NCI-H748 treated with DMSO at 0.1 percent for 48 hours (cell line): Measurements from ENCODE around the gene ABI1.

ENCODE experiments used
- DNase-seq: peaks from one replicate; lab custom pipeline; 2025; lab: John Stamatoyannopoulos, UW

Gene ABI1

GRCh38 chr10:26854524-26854923 is 6.2 kb downstream of the ABI1 start:
- no peak for DNase-seq

GRCh38 chr10:26844396-26844975 is 16.3 kb downstream of the ABI1 start:
- no peak for DNase-seq

- DNase-seq: no peak
Observed at GRCh38 chr10:26843736-26844135, 17.0 kb downstream of the ABI1 start.

DNA sequence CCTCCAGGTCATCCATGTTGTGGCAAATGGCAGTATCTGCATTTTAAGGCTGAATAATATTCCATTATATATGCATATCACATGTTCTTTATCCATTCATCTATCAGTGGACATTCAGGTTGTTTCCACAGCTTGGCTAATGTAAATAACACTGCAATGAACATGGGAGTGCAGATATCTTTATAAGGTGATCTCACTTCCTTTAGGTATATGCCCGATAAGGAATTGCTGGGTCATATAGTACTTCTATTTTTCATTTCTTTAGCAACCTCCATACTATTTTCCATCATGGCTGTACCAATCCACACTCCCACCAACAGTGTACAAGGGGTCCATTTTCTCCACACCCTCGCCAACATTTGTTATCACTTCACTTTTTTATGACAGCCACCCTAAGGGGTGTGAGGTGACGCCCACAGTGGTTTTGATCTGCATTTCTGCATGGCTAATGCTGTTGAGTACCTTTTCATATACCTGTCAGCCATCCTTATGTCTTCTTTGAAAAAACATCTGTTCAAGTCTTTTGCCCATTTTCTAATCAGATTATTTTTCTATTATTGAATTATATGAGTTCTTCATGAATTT is 18.9 kb downstream of the ABI1 start:
- DNase-seq: no peak

GRCh38 chr10:26840938-26841732 is 19.6 kb downstream of the ABI1 start:
- no peak for DNase-seq

DNA sequence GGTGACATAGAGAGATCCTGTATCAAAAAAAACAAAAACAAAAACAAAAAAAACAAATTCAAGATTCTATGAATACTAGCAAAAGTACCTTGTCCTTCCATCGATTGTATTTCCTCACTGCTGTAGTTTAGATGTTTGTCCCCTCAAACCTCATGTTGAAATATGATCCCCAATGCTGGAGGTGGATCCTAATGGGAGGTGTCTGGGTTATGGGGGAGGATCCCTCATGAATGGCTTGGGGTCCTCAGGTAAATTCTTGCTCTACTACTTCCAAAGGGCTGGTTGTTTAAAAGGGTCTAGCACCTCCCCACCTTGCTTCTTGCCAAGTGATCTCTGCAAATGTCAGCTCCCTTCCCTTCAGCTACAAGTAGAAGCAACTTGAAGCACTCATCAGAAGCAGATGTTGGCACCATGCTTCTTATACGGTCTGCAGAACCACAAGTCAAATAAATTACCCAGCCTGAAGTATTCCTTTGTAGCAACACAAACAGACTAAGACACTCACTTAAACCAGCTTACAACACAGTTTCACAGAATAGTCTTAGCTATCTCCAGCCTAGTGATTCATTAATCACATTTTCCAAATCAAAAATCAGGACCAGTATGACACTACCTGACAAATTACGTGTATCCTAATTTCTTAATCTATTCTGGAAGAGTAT is 20.7 kb downstream of the ABI1 start:
- DNase-seq: no peak

DNA sequence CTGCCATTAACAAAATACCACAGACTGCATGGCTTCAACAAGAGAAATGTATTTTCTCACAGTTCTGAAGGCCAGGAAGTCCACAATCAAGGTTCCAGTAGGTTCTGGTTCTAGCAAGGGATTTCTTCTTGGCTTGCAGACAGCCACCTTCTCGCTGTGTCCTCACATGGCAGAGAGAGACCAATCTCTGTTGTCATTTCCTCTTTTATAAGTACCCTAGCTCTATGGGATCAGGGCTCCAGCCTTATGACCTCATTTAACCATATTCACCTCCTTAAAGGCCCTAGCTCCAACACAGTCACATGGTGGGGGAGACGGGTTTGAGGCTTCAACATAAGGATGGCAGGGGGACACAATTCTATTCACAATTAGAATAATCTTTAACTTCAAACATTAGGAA is 23.6 kb downstream of the ABI1 start:
- no peak for DNase-seq

GRCh38 chr10:26835025-26835424 is 25.7 kb downstream of the ABI1 start:
- DNase-seq: no peak

DNA sequence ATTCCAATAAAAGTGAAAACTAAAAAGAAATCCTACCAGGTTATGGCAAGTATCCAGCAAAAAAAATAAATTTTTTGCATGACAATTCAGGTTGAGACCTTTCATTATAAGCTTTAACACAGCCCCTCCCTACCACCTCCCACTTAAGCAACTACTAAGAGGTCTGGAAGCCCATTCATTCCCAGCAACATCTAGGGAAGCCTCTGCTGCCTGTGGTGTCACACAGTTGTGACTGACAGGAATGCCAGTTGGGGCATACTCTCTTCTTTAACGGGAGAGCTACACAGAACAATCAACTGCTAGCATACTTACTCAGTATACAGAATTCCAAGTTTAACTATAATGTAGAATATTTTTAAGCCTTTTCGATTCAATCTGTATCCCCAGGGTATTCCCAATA is 27.8 kb downstream of the ABI1 start:
- DNase-seq: no peak

DNA sequence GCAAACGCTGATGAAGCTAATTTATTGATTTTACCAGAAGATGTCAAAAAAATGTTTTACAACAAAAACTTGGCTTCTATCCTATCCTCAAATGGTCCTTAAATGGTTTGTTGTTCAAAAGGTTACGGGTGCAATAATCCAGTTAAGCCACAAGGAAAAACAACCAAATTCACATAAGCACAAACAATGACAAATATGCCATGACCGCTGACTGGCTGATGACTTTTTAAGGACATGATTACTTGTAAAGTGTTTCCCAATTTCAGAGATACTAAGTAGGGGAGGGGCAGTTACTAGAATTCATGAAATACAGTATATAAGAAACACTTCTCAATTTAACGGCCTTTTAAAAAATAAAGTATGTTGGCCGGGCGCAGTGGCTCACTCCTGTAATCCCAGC is 28.8 kb downstream of the ABI1 start:
- DNase-seq: no peak

DNA sequence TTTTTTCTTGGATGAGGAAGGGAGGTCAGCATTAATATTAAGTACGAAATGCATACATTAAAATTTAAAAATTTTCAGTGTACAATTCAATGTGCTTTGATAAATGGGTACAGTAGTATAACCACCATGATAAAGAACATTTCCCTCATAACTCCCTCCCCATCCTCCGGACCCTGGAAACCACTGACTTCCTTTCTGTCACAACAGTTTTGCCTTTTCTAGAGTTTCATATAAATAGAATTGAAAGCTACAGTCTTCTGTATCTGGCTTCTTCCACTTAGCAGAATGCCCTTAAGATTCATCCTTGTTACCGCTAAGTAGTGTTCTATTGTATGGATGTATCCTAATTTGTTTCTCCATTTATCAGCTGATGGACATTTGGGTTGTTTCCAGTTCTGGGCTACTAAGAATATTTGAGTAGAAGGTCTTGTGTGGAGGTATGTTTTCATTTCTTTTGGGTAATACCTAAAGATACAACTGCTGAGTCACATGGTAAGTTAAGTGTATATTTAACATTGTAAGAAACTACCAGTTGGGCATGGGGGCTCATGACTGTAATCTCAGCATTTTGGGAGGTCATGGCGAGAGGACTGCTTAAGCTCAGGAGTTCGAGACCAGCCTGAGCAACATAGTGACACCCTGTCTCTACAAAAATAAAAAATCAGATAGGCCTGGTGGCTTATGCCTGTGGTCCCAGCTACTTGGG is 30.8 kb downstream of the ABI1 start:
- DNase-seq: no peak

DNA sequence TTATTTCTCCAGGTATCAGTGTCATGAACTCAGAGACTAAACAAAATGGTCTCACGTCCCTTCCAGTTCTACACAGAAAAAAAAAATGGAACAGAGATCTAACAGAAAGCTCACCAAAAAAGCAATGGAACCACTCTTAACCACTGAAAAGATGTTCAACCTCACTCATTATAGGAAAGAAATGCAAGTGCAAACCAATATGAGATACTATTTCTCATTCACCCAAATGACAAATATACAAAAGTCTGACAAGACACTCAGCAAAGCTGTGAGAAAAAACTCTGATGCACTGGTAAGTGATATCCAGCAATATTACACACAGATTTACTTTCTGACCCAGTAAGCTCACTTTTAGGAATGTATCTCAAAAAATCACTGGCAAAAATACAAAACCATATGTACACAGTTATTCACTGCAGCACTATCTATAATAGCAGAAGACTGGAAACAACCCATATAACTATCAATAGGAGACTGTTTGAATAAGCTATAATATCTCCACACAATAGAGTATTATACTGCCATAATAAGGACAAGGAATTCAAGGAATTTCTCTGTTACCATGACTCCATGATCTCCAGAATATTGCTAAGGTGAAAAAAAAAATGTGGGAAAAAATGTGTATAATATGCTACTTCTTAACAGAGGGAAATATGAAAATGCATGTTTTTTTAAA is 36.6 kb downstream of the ABI1 start:
- no peak for DNase-seq

GRCh38 chr10:26821699-26822570 is 38.8 kb downstream of the ABI1 start:
- DNase-seq: no peak

DNA sequence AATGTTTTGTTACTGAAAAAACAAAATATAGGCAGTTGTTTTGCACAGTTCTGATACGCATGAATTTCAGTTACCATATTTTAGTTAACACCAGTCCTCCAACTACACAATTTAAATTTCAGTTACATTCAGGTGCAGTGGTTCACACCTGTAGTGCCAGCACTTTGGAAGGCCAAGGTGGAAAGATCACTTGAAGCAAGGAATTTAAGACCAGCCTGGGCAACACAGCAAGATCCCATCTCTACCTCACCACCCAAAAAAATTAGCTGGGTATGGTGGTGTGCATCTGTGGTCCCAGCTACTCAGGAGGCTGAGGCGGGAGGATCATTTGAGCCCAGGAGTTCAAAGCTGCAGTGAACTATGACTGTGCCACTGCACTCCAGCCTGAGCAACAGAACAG is 45.3 kb downstream of the ABI1 start:
- no peak for DNase-seq

DNA sequence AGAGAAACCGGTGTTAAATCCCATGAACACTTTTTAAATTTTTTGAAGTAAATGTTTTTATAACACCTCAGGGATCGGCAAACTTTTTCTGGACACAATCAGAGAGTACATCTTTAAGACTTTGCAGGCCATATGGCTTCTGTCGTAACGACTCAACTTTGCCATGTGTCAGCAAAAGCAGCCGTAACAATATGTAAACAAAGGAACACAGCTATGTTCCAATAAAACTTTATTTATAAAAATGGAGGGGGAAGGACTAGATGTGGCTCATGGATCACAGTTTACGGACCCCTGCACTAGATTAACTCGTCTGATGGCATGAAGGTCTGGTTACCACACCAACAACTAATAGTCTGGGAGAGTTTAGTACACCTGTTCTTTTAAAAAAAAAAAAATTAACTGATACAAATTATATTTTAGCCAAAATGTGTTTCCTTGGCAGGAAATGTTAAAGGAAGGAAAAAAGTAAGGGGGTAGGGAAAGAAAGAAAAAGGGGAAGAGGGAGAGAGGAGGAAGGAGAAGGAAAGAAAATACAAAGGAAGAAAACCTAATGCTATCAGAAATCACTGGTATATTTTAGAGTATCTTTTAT is 50.2 kb downstream of the ABI1 start:
- no peak for DNase-seq

DNA sequence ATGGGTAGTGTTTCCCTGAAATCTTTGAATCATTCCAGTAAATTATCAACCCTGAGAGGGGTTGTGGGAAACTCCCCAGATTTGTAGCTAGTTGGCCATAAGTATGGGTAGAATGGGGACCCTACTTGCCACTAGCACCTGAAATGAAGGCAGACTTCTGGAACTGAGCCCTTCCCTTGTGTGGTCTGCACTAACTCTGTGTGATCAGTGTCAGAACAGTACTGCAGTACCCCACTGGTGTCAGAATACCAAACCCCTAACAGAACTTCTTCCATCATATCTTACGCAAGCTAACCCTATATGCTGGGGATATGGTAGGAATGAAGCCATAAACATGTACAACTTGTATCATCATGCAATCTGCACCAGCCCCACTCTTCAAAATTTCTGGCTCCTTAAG is 50.8 kb downstream of the ABI1 start:
- DNase-seq: no peak

- DNase-seq: no peak
Observed at GRCh38 chr10:26807532-26807931, 53.2 kb downstream of the ABI1 start.

GRCh38 chr10:26806557-26806956 is 54.2 kb downstream of the ABI1 start:
- DNase-seq: no peak

DNA sequence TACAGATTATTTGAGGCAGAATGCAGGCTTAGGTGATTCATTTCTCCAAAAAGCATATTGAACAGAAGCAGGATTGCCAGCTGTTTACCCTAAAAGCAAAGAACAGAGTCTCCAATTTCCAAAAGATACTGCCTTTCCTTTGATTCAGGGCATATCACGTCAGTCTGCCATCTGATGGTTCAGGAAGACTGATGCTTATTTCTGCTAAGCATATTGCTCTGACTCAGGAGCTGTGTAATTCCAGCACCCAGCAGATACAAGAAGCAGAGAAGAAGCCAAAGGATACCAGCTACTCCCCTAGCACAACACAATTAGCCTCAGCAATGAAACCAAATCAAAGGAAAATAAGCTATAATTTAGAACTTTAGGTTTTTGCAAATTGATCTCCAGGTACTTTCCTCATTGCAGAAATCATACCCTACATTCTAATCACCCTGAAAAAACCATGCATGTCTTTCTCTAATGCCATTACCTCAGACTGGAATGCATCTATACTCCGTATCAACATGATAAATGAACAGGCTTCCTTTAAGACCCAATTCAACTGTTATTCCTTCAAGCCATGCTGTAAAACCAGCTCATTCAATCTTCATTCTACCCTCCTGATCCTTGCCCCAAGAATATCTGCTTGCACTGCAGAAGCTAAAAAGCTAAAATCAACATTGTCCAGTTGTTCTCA is 55.1 kb downstream of the ABI1 start:
- no peak for DNase-seq
